ENCODE data around the gene TOX2. TPM values are rescaled to one million over a fixed set of nuclear protein-coding genes. Genes with fewer than 3 reads are reported as not detected.

The TOX2 gene
- total and polyA plus RNA-seq, 4 donors: 1.2 to 15.4 (median 9.0) TPM

GRCh38 chr20:43922614-43923013, 8.0 kb downstream of the TOX2 start:
- DNase-seq (ENCODE audit: low read depth in 4 of 6, low spot score in 6 of 6): no peak
- Histone ChIP-seq H3K27ac (ENCODE audit: low read depth, low read length) (no peak overlapping the region), H3K4me3 (ENCODE audit: low read depth, low read length) (no peak overlapping the region), H3K9me3 (ENCODE audit: control insufficient read depth, insufficient read depth, low read length) (no peaks in the 10 kb centered on the region), H3K36me3 (ENCODE audit: control insufficient read depth, insufficient read depth, low read length) (no peaks in the 10 kb centered on the region), H3K4me1 (ENCODE audit: control insufficient read depth, insufficient read depth, low read length) (peaks cover 12% of the 10 kb centered on the region), H3K27me3 (ENCODE audit: control insufficient read depth, insufficient read depth, low read length) (no peaks in the 10 kb centered on the region)
- WGBS (ENCODE audit: insufficient coverage): 75% methylated on average over 1 of the region's 2 CpGs

- no peak overlapping the region for H3K4me3 ChIP-seq (ENCODE audit: low read depth, low read length)
- no peak overlapping the region for H3K27ac ChIP-seq (ENCODE audit: low read depth, low read length)
- H3K36me3 ChIP-seq (ENCODE audit: control insufficient read depth, insufficient read depth, low read length): no peaks in the 10 kb centered on the region
- H3K9me3 ChIP-seq (ENCODE audit: control insufficient read depth, insufficient read depth, low read length): no peaks in the 10 kb centered on the region
- peaks cover 12% of the 10 kb centered on the region for H3K4me1 ChIP-seq (ENCODE audit: control insufficient read depth, insufficient read depth, low read length)
- H3K27me3 ChIP-seq (ENCODE audit: control insufficient read depth, insufficient read depth, low read length): no peaks in the 10 kb centered on the region
- 93% methylated on average over 3 of the region's 3 CpGs for WGBS (ENCODE audit: insufficient coverage)
- DNase-seq (ENCODE audit: low read depth in 4 of 6, low spot score in 6 of 6): no peak
Observed at GRCh38 chr20:43923322-43923721, 8.7 kb downstream of the TOX2 start.

GRCh38 chr20:43923917-43924316, 9.3 kb downstream of the TOX2 start:
- 92% methylated on average over 4 of the region's 4 CpGs for WGBS (ENCODE audit: insufficient coverage)
- no peaks in the 10 kb centered on the region for H3K27me3 ChIP-seq (ENCODE audit: control insufficient read depth, insufficient read depth, low read length)
- peaks cover 12% of the 10 kb centered on the region for H3K4me1 ChIP-seq (ENCODE audit: control insufficient read depth, insufficient read depth, low read length)
- no peak for DNase-seq (ENCODE audit: low read depth in 4 of 6, low spot score in 6 of 6)
- H3K36me3 ChIP-seq (ENCODE audit: control insufficient read depth, insufficient read depth, low read length): no peaks in the 10 kb centered on the region
- no peaks in the 10 kb centered on the region for H3K9me3 ChIP-seq (ENCODE audit: control insufficient read depth, insufficient read depth, low read length)
- H3K27ac ChIP-seq (ENCODE audit: low read depth, low read length): no peak overlapping the region
- H3K4me3 ChIP-seq (ENCODE audit: low read depth, low read length): no peak overlapping the region

- Histone ChIP-seq H3K9me3 (ENCODE audit: control insufficient read depth, insufficient read depth, low read length) (no peaks in the 10 kb centered on the region), H3K27me3 (ENCODE audit: control insufficient read depth, insufficient read depth, low read length) (no peaks in the 10 kb centered on the region), H3K4me3 (ENCODE audit: low read depth, low read length) (no peak overlapping the region), H3K36me3 (ENCODE audit: control insufficient read depth, insufficient read depth, low read length) (no peaks in the 10 kb centered on the region), H3K4me1 (ENCODE audit: control insufficient read depth, insufficient read depth, low read length) (peaks cover 12% of the 10 kb centered on the region), H3K27ac (ENCODE audit: low read depth, low read length) (no peak overlapping the region)
- 63% methylated on average over 9 of the region's 10 CpGs for WGBS (ENCODE audit: insufficient coverage)
- DNase-seq (ENCODE audit: low read depth in 4 of 6, low spot score in 6 of 6): no peak
Observed at GRCh38 chr20:43925215-43925614, 10.6 kb downstream of the TOX2 start.

GRCh38 chr20:43925801-43926200, 11.1 kb downstream of the TOX2 start:
- Histone ChIP-seq H3K4me3 (ENCODE audit: low read depth, low read length) (no peak overlapping the region), H3K9me3 (ENCODE audit: control insufficient read depth, insufficient read depth, low read length) (no peaks in the 10 kb centered on the region), H3K36me3 (ENCODE audit: control insufficient read depth, insufficient read depth, low read length) (no peaks in the 10 kb centered on the region), H3K27me3 (ENCODE audit: control insufficient read depth, insufficient read depth, low read length) (no peaks in the 10 kb centered on the region), H3K4me1 (ENCODE audit: control insufficient read depth, insufficient read depth, low read length) (peaks cover 12% of the 10 kb centered on the region), H3K27ac (ENCODE audit: low read depth, low read length) (no peak overlapping the region)
- DNase-seq (ENCODE audit: low read depth in 4 of 6, low spot score in 6 of 6): peak in 2 of 6 donors; percentile 73 to 74
- WGBS (ENCODE audit: insufficient coverage): 33% methylated on average over 1 of the region's 5 CpGs

GRCh38 chr20:43926287-43927050, 11.8 kb downstream of the TOX2 start:
- WGBS (ENCODE audit: insufficient coverage): 49% methylated on average over 5 of the region's 10 CpGs
- DNase-seq (ENCODE audit: low read depth in 4 of 6, low spot score in 6 of 6): peak in 2 of 6 donors; percentile 52 to 65
- Histone ChIP-seq H3K36me3 (ENCODE audit: control insufficient read depth, insufficient read depth, low read length) (no peaks in the 10 kb centered on the region), H3K9me3 (ENCODE audit: control insufficient read depth, insufficient read depth, low read length) (no peaks in the 10 kb centered on the region), H3K4me1 (ENCODE audit: control insufficient read depth, insufficient read depth, low read length) (peaks cover 12% of the 10 kb centered on the region), H3K27ac (ENCODE audit: low read depth, low read length) (no peak overlapping the region), H3K27me3 (ENCODE audit: control insufficient read depth, insufficient read depth, low read length) (no peaks in the 10 kb centered on the region), H3K4me3 (ENCODE audit: low read depth, low read length) (no peak overlapping the region)

DNA sequence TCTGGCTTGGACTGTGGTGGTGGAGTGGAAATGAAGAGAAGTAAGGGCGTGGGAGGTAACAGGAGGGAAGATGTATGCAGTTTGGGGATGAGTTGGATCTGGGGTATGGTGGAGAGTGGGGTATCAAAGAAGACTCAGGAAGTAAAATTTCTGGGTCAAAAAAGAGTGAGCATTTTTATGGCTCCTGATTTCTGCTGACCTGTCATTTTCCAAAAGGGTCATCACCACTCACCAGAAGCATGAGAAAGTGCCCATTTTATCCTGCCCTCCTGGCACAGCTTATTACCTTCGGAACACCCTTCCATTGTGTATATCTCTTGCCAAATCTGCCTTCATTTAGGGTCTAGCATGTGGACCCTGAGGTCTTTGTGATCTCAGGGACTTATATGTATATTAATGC, 17.3 kb downstream of the TOX2 start:
- WGBS (ENCODE audit: insufficient coverage): 89% methylated on average over 1 of the region's 2 CpGs
- Histone ChIP-seq H3K9me3 (ENCODE audit: control insufficient read depth, insufficient read depth, low read length) (no peaks in the 10 kb centered on the region), H3K36me3 (ENCODE audit: control insufficient read depth, insufficient read depth, low read length) (no peaks in the 10 kb centered on the region), H3K27me3 (ENCODE audit: control insufficient read depth, insufficient read depth, low read length) (no peaks in the 10 kb centered on the region), H3K4me3 (ENCODE audit: low read depth, low read length) (no peak overlapping the region), H3K27ac (ENCODE audit: low read depth, low read length) (no peak overlapping the region), H3K4me1 (ENCODE audit: control insufficient read depth, insufficient read depth, low read length) (peaks cover 11% of the 10 kb centered on the region)
- no peak for DNase-seq (ENCODE audit: low read depth in 4 of 6, low spot score in 6 of 6)

- Histone ChIP-seq H3K36me3 (ENCODE audit: control insufficient read depth, insufficient read depth, low read length) (no peaks in the 10 kb centered on the region), H3K4me1 (ENCODE audit: control insufficient read depth, insufficient read depth, low read length) (peaks cover 36% of the 10 kb centered on the region), H3K9me3 (ENCODE audit: control insufficient read depth, insufficient read depth, low read length) (no peaks in the 10 kb centered on the region), H3K27ac (ENCODE audit: low read depth, low read length) (no peak overlapping the region), H3K27me3 (ENCODE audit: control insufficient read depth, insufficient read depth, low read length) (no peaks in the 10 kb centered on the region), H3K4me3 (ENCODE audit: low read depth, low read length) (no peak overlapping the region)
- DNase-seq (ENCODE audit: low read depth in 4 of 6, low spot score in 6 of 6): no peak
- 86% methylated on average over 1 of the region's 3 CpGs for WGBS (ENCODE audit: insufficient coverage)
Observed at GRCh38 chr20:43934833-43935232, 20.2 kb downstream of the TOX2 start.

DNA sequence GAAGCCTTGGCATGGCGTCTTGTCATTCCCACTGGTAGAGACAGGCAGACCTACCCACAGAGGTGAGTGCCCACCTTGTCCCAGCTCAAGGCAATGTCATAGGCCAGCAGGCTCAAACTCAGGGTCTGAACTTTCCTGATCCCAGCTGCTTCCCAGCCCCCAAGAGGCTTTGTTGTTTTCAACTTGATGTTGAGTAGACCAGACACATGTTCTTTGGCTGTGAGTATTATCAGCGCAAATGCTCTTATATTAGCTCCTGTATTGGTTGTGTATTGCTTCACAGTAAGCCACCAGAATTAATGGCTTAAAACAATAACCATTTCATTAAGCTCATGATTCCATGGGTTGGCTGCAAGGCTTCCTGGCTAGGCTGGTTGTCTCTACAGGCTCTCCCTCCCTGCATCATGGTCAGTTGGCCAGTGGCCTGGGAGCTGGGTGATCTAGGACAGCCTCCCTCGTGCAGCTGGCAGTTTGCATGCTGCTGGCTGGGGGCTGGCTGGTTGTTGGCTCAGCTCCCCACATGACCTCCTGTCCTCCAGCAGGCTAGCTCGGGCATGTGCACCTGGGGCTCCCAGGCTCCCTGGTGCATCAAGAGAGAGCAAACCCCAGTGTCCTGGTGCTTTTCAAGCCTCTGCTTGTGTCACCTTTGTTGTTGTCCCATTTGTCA, 21.6 kb downstream of the TOX2 start:
- Histone ChIP-seq H3K9me3 (ENCODE audit: control insufficient read depth, insufficient read depth, low read length) (no peaks in the 10 kb centered on the region), H3K4me1 (ENCODE audit: control insufficient read depth, insufficient read depth, low read length) (peaks cover 39% of the 10 kb centered on the region), H3K27me3 (ENCODE audit: control insufficient read depth, insufficient read depth, low read length) (no peaks in the 10 kb centered on the region), H3K36me3 (ENCODE audit: control insufficient read depth, insufficient read depth, low read length) (no peaks in the 10 kb centered on the region), H3K4me3 (ENCODE audit: low read depth, low read length) (no peak overlapping the region), H3K27ac (ENCODE audit: low read depth, low read length) (no peak overlapping the region)
- 47% methylated on average over 3 of the region's 4 CpGs for WGBS (ENCODE audit: insufficient coverage)
- DNase-seq (ENCODE audit: low read depth in 4 of 6, low spot score in 6 of 6): peak in 1 of 6 donors; percentile 25

GRCh38 chr20:43936805-43937204, 22.2 kb downstream of the TOX2 start:
- H3K9me3 ChIP-seq (ENCODE audit: control insufficient read depth, insufficient read depth, low read length): no peaks in the 10 kb centered on the region
- DNase-seq (ENCODE audit: low read depth in 4 of 6, low spot score in 6 of 6): no peak
- H3K36me3 ChIP-seq (ENCODE audit: control insufficient read depth, insufficient read depth, low read length): no peaks in the 10 kb centered on the region
- H3K4me3 ChIP-seq (ENCODE audit: low read depth, low read length): no peak overlapping the region
- H3K4me1 ChIP-seq (ENCODE audit: control insufficient read depth, insufficient read depth, low read length): peaks cover 39% of the 10 kb centered on the region
- no peaks in the 10 kb centered on the region for H3K27me3 ChIP-seq (ENCODE audit: control insufficient read depth, insufficient read depth, low read length)
- H3K27ac ChIP-seq (ENCODE audit: low read depth, low read length): no peak overlapping the region
- 66% methylated on average over 6 of the region's 7 CpGs for WGBS (ENCODE audit: insufficient coverage)
